ENCODE measurements around the gene SPRYD7.

SPRYD7 gene

GRCh38 chr13:49967456-49967855, 31.3 kb upstream of the SPRYD7 start (continued):
- TF ChIP-seq ZFP37 (tag by site-specific recombination; IDR thresholded peaks at IDR 0.05) (peak; percentile 56; the same call in 1 of the 2 replicates), ZNF529 (tag by site-specific recombination; IDR thresholded peaks at IDR 0.05; ENCODE audit: insufficient replicate concordance) (peak; percentile 36), ZBTB21 (tag by site-specific recombination; IDR thresholded peaks at IDR 0.05) (peak; percentile 49), BCL6B (tag by site-specific recombination; IDR thresholded peaks at IDR 0.05) (no peak), SP7 (tag by site-specific recombination; IDR thresholded peaks at IDR 0.05) (no peak), ZBTB20 (tag by site-specific recombination; IDR thresholded peaks at IDR 0.05) (no peak), ZNF747 (tag by site-specific recombination; IDR thresholded peaks at IDR 0.05) (no peak), ZFHX2 (tag by site-specific recombination; conservative IDR thresholded peaks at IDR 0.05) (no peak), KLF1 (tag by site-specific recombination; IDR thresholded peaks at IDR 0.05) (no peak), ZNF707 (tag by site-specific recombination; IDR thresholded peaks at IDR 0.05) (no peak), GLIS2 (tag by site-specific recombination; IDR thresholded peaks at IDR 0.05) (no peak), INSM2 (tag by site-specific recombination; IDR thresholded peaks at IDR 0.05) (no peak), KLF10 (tag by site-specific recombination; IDR thresholded peaks at IDR 0.05) (no peak), ZBTB44 (tag by site-specific recombination; IDR thresholded peaks at IDR 0.05) (no peak), ZNF555 (tag by site-specific recombination; conservative IDR thresholded peaks at IDR 0.05) (peak; percentile 76), REPIN1 (tag by site-specific recombination; IDR thresholded peaks at IDR 0.05; ENCODE audit: low read depth) (no peak), ZNF488 (tag by site-specific recombination; IDR thresholded peaks at IDR 0.05) (no peak), ZNF701 (tag by site-specific recombination; IDR thresholded peaks at IDR 0.05) (no peak), ZNF513 (tag by site-specific recombination; IDR thresholded peaks at IDR 0.05) (no peak), SETDB1 (IDR thresholded peaks at IDR 0.05; ENCODE audit: insufficient read length, low read length) (no peak), MYNN (tag by site-specific recombination; IDR thresholded peaks at IDR 0.05; ENCODE audit: borderline replicate concordance) (no peak), ZNF473 (tag by site-specific recombination; IDR thresholded peaks at IDR 0.05) (no peak), ZNF658 (tag by site-specific recombination; IDR thresholded peaks at IDR 0.05) (no peak), ZNF239 (tag by site-specific recombination; IDR thresholded peaks at IDR 0.05) (no peak), ZNF777 (tag by site-specific recombination; IDR thresholded peaks at IDR 0.05; ENCODE audit: borderline replicate concordance) (no peak), ZXDB (tag by site-specific recombination; IDR thresholded peaks at IDR 0.05) (peak; percentile 51; the same call in 1 of the 2 replicates), ZNF148 (tag by site-specific recombination; IDR thresholded peaks at IDR 0.05; ENCODE audit: borderline replicate concordance) (no peak), ZNF416 (tag by site-specific recombination; IDR thresholded peaks at IDR 0.05) (no peak), ATF2 (tag by site-specific recombination; IDR thresholded peaks at IDR 0.05; ENCODE audit: low read depth) (no peak), ZNF560 (tag by site-specific recombination; IDR thresholded peaks at IDR 0.05; ENCODE audit: borderline replicate concordance) (peak; percentile 52; the same call in 1 of the 2 replicates)
